Measurements from ENCODE around the gene DDAH1.

Gene DDAH1

GRCh38 chr1:85320371-85321131 is 144.4 kb downstream of the DDAH1 start:
- TF ChIP-seq EZH2phosphoT487 (IDR thresholded peaks at IDR 0.05; ENCODE audit: borderline replicate concordance, low read length) (no peak), CTCF (IDR thresholded peaks at IDR 0.05; ENCODE audit: low read depth, low read length, poor library complexity, severe bottlenecking) (no peak)
- H3K27ac ChIP-seq (ENCODE audit: low read depth, low read length): no peak overlapping the region
- H3K79me2 ChIP-seq (ENCODE audit: control insufficient read depth, low read length): no peaks in the 10 kb centered on the region
- H3K36me3 ChIP-seq (ENCODE audit: control insufficient read depth, low read length): no peaks in the 10 kb centered on the region
- no peaks in the 10 kb centered on the region for H4K20me1 ChIP-seq (ENCODE audit: control insufficient read depth, insufficient read depth, low read depth, low read length)
- no peak overlapping the region for H3K4me2 ChIP-seq (ENCODE audit: low read length)
- H3K4me3 ChIP-seq (ENCODE audit: low read length): no peak overlapping the region
- no peaks in the 10 kb centered on the region for H3K4me1 ChIP-seq (ENCODE audit: control insufficient read depth, low read length)
- H3K9me3 ChIP-seq (ENCODE audit: control insufficient read depth, insufficient read depth, low read length): no peaks in the 10 kb centered on the region
- H3K27me3 ChIP-seq (ENCODE audit: control insufficient read depth, low read length): peaks cover 9% of the 10 kb centered on the region
- no peaks in the 10 kb centered on the region for H3F3A ChIP-seq (ENCODE audit: control insufficient read depth, insufficient read depth)
- no peaks in the 10 kb centered on the region for H3K9me2 ChIP-seq (replicated peaks; ENCODE audit: control insufficient read depth, low read length)

- no peak overlapping the region for H3K4me2 ChIP-seq (ENCODE audit: low read length)
These were observed 145.0 kb downstream of the DDAH1 start for GRCh38 chr1:85319931-85320330.

GRCh38 chr1:85319491-85319890 is 145.5 kb downstream of the DDAH1 start:
- no peak for TF ChIP-seq EZH2phosphoT487 (IDR thresholded peaks at IDR 0.05; ENCODE audit: borderline replicate concordance, low read length)
- no peak for TF ChIP-seq CTCF (IDR thresholded peaks at IDR 0.05; ENCODE audit: low read depth, low read length, poor library complexity, severe bottlenecking)

More at GRCh38 chr1:85319931-85320330, 145.0 kb downstream of the DDAH1 start:
- no peaks in the 10 kb centered on the region for H3K36me3 ChIP-seq (ENCODE audit: control insufficient read depth, low read length)
- H3K4me1 ChIP-seq (ENCODE audit: control insufficient read depth, low read length): no peaks in the 10 kb centered on the region
- peaks cover 9% of the 10 kb centered on the region for H3K27me3 ChIP-seq (ENCODE audit: control insufficient read depth, low read length)
- TF ChIP-seq CTCF (IDR thresholded peaks at IDR 0.05; ENCODE audit: low read depth, low read length, poor library complexity, severe bottlenecking) (no peak), EZH2phosphoT487 (IDR thresholded peaks at IDR 0.05; ENCODE audit: borderline replicate concordance, low read length) (no peak)
- no peaks in the 10 kb centered on the region for H3K9me3 ChIP-seq (ENCODE audit: control insufficient read depth, insufficient read depth, low read length)
- no peaks in the 10 kb centered on the region for H4K20me1 ChIP-seq (ENCODE audit: control insufficient read depth, insufficient read depth, low read depth, low read length)
- H3K4me3 ChIP-seq (ENCODE audit: low read length): no peak overlapping the region
- no peaks in the 10 kb centered on the region for H3F3A ChIP-seq (ENCODE audit: control insufficient read depth, insufficient read depth)
- no peaks in the 10 kb centered on the region for H3K79me2 ChIP-seq (ENCODE audit: control insufficient read depth, low read length)
- H3K9me2 ChIP-seq (replicated peaks; ENCODE audit: control insufficient read depth, low read length): no peaks in the 10 kb centered on the region
- H3K27ac ChIP-seq (ENCODE audit: low read depth, low read length): no peak overlapping the region

More at GRCh38 chr1:85319491-85319890, 145.5 kb downstream of the DDAH1 start:
- no peaks in the 10 kb centered on the region for H3K36me3 ChIP-seq (ENCODE audit: control insufficient read depth, low read length)
- no peaks in the 10 kb centered on the region for H3K4me1 ChIP-seq (ENCODE audit: control insufficient read depth, low read length)
- H4K20me1 ChIP-seq (ENCODE audit: control insufficient read depth, insufficient read depth, low read depth, low read length): no peaks in the 10 kb centered on the region
- H3K79me2 ChIP-seq (ENCODE audit: control insufficient read depth, low read length): no peaks in the 10 kb centered on the region
- no peak overlapping the region for H3K4me2 ChIP-seq (ENCODE audit: low read length)
- H3K27me3 ChIP-seq (ENCODE audit: control insufficient read depth, low read length): peaks cover 9% of the 10 kb centered on the region
- no peak overlapping the region for H3K27ac ChIP-seq (ENCODE audit: low read depth, low read length)
- H3K9me2 ChIP-seq (replicated peaks; ENCODE audit: control insufficient read depth, low read length): no peaks in the 10 kb centered on the region
- H3K4me3 ChIP-seq (ENCODE audit: low read length): no peak overlapping the region
- no peaks in the 10 kb centered on the region for H3F3A ChIP-seq (ENCODE audit: control insufficient read depth, insufficient read depth)
- H3K9me3 ChIP-seq (ENCODE audit: control insufficient read depth, insufficient read depth, low read length): no peaks in the 10 kb centered on the region
